ENCODE measurements around the gene BAAT.

Gene BAAT

GRCh38 chr9:101369286-101369685 lies 15.5 kb downstream of the BAAT start:
- no peaks in the 10 kb centered on the region for H3K79me2 ChIP-seq (ENCODE audit: low read length)
- H3K36me3 ChIP-seq (replicated peaks; ENCODE audit: low read depth, low read length) = no peaks in the 10 kb centered on the region
- H3K9me3 ChIP-seq (ENCODE audit: insufficient read depth, low read length) = no peaks in the 10 kb centered on the region
- no peak overlapping the region for H3K4me3 ChIP-seq (ENCODE audit: low read length)
- H3K4me2 ChIP-seq (ENCODE audit: low read length) = no peak overlapping the region
- H3K9ac ChIP-seq (ENCODE audit: low read length) = no peak overlapping the region
- H3K27me3 ChIP-seq (ENCODE audit: low read depth, low read length) = no peaks in the 10 kb centered on the region
- TF ChIP-seq CTCF (IDR thresholded peaks at IDR 0.05; ENCODE audit: low read depth, low read length) (no peak), EZH2phosphoT487 (IDR thresholded peaks at IDR 0.05; ENCODE audit: low read depth) (no peak)
- H3K27ac ChIP-seq (ENCODE audit: low read length) = no peak overlapping the region
- no peak overlapping the region for H2AFZ ChIP-seq (ENCODE audit: low read depth, low read length)
- H3K4me1 ChIP-seq (ENCODE audit: low read length) = no peaks in the 10 kb centered on the region
- H4K20me1 ChIP-seq (ENCODE audit: insufficient read depth, low read length) = no peaks in the 10 kb centered on the region

GRCh38 chr9:101367323-101367722 lies 17.5 kb downstream of the BAAT start:
- TF ChIP-seq EZH2phosphoT487 (IDR thresholded peaks at IDR 0.05; ENCODE audit: low read depth) = no peak
- no peak for TF ChIP-seq CTCF (IDR thresholded peaks at IDR 0.05; ENCODE audit: low read depth, low read length)
- H3K4me1 ChIP-seq (ENCODE audit: low read length) = no peaks in the 10 kb centered on the region
- H2AFZ ChIP-seq (ENCODE audit: low read depth, low read length) = no peak overlapping the region

GRCh38 chr9:101366038-101366756 lies 18.6 kb downstream of the BAAT start:
- no peaks in the 10 kb centered on the region for H3K36me3 ChIP-seq (replicated peaks; ENCODE audit: low read depth, low read length)
- H3K9ac ChIP-seq (ENCODE audit: low read length) = no peak overlapping the region
- no peaks in the 10 kb centered on the region for H3K4me1 ChIP-seq (ENCODE audit: low read length)
- no peak overlapping the region for H2AFZ ChIP-seq (ENCODE audit: low read depth, low read length)
- H4K20me1 ChIP-seq (ENCODE audit: insufficient read depth, low read length) = no peaks in the 10 kb centered on the region
- TF ChIP-seq EZH2phosphoT487 (IDR thresholded peaks at IDR 0.05; ENCODE audit: low read depth) = no peak
- no peak overlapping the region for H3K27ac ChIP-seq (ENCODE audit: low read length)
- H3K4me2 ChIP-seq (ENCODE audit: low read length) = no peak overlapping the region
- H3K27me3 ChIP-seq (ENCODE audit: low read depth, low read length) = no peaks in the 10 kb centered on the region
- H3K9me3 ChIP-seq (ENCODE audit: insufficient read depth, low read length) = no peaks in the 10 kb centered on the region
- no peaks in the 10 kb centered on the region for H3K79me2 ChIP-seq (ENCODE audit: low read length)
- no peak overlapping the region for H3K4me3 ChIP-seq (ENCODE audit: low read length)

More at GRCh38 chr9:101367323-101367722, 17.5 kb downstream of the BAAT start:
- Histone ChIP-seq H3K27me3 (ENCODE audit: low read depth, low read length) (no peaks in the 10 kb centered on the region), H4K20me1 (ENCODE audit: insufficient read depth, low read length) (no peaks in the 10 kb centered on the region), H3K27ac (ENCODE audit: low read length) (no peak overlapping the region), H3K79me2 (ENCODE audit: low read length) (no peaks in the 10 kb centered on the region), H3K9ac (ENCODE audit: low read length) (no peak overlapping the region), H3K36me3 (replicated peaks; ENCODE audit: low read depth, low read length) (no peaks in the 10 kb centered on the region), H3K4me3 (ENCODE audit: low read length) (no peak overlapping the region), H3K9me3 (ENCODE audit: insufficient read depth, low read length) (no peaks in the 10 kb centered on the region), H3K4me2 (ENCODE audit: low read length) (no peak overlapping the region)

GRCh38 chr9:101365181-101365580 lies 19.6 kb downstream of the BAAT start:
- Histone ChIP-seq H2AFZ (ENCODE audit: low read depth, low read length) (no peak overlapping the region), H4K20me1 (ENCODE audit: insufficient read depth, low read length) (no peaks in the 10 kb centered on the region), H3K79me2 (ENCODE audit: low read length) (no peaks in the 10 kb centered on the region), H3K27ac (ENCODE audit: low read length) (no peak overlapping the region), H3K4me1 (ENCODE audit: low read length) (no peaks in the 10 kb centered on the region), H3K27me3 (ENCODE audit: low read depth, low read length) (no peaks in the 10 kb centered on the region), H3K4me2 (ENCODE audit: low read length) (no peak overlapping the region), H3K9me3 (ENCODE audit: insufficient read depth, low read length) (no peaks in the 10 kb centered on the region), H3K9ac (ENCODE audit: low read length) (no peak overlapping the region), H3K4me3 (ENCODE audit: low read length) (no peak overlapping the region), H3K36me3 (replicated peaks; ENCODE audit: low read depth, low read length) (no peaks in the 10 kb centered on the region)
- TF ChIP-seq CTCF (IDR thresholded peaks at IDR 0.05; ENCODE audit: low read depth, low read length) (no peak), EZH2phosphoT487 (IDR thresholded peaks at IDR 0.05; ENCODE audit: low read depth) (no peak)

Data from OCI-LY3 (cell line).